SKM-1 treated with dmso at 0.1 percent for 144 hours (cell line): Measurements from ENCODE around the gene ADAR.
"Not testable (repeated sequence)": the region's sequence is repeated elsewhere in the genome, so short reads cannot be mapped to it uniquely, and the experiment has no call there.

Experiments
- DNase-seq: peaks from one replicate; lab custom pipeline; 2025; ENCODE audit not compliant: unreplicated experiment; lab: John Stamatoyannopoulos, UW

The ADAR gene

GRCh38 chr1:154607609-154608396, at the start of gene ADAR:
TSS of gene ADAR (minus strand) at chr1:154608186. CDS start at chr1:154608006, 180 bp downstream.
- DNase-seq: peak; percentile 99

GRCh38 chr1:154657556-154657955, 49.6 kb upstream of the ADAR start:
- peak; percentile 91 for DNase-seq

DNA sequence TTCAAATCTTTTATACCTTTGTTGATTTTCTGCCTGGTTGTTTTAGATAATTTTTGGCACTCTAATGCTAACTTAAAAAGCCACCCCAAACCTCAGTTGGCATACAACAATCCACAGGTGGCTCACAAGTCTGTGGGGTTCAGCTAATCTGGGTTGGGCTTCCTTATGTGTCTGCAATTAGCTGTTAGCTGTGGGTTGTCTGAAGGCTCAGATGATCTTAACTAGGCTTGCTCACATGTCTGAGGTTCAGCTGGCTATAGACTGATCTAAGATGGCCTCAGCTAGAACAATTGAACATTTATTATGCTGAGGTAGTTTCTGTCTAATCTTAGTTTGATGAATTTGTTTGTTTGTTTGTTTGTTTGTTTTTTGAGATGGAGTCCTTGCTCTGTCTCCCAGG, 44.9 kb upstream of the ADAR start:
- DNase-seq: no peak

GRCh38 chr1:154644724-154645123, 36.7 kb upstream of the ADAR start:
- DNase-seq: not testable (repeated sequence)

DNA sequence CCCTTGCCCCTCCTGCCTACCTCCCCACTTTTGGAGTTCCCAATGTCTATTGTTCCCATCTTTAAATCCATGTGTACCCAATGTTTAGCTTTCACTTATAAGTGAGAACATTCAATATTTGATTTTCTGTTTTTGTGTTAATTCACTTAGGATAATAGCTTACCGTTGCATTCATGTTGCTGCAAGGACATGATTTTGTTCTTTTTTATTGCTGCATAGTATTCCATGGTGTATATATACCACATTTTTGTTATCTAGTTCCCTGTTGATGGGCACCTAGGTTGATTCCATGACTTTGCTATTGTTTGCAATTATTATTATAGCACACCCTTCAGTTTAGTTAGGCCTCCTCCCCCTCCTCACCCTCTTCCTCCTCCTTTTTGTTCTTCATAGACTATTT, 33.5 kb upstream of the ADAR start:
- no peak for DNase-seq

DNA sequence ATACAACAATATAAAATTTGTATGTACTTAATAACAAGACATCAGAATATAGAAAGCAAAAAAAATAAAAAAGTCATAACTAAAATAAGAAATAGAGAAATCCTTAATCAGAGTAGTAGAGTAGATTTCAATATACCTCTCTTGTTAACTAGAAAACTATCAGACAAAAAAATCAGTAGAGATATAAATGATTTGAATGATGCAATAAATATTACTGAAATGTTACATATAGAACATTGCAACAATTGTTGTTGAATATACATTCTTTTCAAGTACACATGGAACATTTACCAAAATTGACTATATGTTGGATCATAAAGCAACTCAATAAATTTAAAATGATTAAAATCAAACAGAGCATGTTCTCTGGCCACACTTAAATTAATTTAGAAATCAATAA, 31.9 kb upstream of the ADAR start:
- no peak for DNase-seq

DNA sequence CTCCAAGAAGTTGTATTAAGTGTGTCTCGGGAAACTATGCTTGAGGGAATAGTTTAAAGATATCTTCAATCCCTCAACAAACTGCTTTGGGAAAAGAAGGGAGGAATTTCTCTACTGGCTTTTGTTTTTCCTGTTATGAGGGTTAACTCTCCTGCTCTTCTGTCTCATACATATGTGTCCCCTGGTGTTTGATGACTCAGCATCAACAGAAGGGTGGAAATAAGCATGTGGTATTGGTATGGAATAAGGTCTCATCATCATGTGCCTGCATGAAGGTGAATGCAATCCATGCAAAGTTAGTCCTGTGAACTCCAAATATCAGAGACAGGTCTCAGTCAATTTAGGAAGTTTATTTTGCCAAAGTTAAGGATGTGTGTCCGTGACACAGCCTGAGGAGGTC, 27.2 kb upstream of the ADAR start:
- no peak for DNase-seq

DNA sequence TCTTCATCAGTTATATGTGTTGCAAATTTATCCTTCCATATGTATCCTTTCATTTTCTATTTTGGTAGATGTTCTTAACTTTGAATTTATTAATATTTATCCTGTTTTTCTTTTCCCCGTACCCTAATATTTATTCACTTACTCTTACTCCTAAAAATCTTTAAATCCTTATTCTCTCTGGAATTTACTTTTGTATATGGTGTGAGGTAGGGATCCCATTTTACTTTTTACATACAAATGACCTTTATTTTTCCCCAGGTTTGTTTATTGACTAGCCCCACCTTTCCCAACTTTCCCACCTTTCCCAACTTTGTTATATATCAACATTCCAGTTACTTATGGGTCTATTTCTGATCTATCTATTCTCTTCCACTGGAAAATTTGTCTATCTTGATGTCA, 21.7 kb upstream of the ADAR start:
- DNase-seq: no peak

DNA sequence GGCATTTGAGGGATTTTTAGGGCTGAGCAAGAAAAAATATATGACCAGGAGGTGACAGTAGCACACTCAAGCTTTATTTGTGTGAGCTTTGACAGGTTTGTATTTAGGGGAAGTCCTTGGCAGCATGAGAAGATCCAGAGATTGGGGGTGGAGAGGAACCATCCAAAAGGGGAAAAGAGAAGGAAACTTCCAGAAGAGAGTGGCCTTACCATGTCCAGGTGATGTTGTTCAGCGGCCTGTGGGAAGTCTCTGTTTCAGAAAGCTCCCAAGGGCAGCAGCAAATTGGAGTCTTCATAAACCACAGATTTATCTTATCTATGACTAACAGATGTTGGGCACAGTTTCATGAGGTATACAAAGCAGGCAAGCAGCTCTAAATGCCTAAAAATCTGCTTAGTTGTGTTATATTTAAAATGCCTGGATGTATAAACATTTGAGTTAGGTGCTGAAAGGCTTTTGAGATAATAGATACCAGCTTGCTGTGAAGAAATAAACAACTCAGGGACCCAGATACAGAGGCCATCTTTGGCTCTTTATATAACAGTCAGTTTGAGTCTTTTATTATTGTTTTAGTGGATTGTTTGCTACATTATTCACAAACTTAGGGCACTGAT, 21.2 kb upstream of the ADAR start:
- no peak for DNase-seq

DNA sequence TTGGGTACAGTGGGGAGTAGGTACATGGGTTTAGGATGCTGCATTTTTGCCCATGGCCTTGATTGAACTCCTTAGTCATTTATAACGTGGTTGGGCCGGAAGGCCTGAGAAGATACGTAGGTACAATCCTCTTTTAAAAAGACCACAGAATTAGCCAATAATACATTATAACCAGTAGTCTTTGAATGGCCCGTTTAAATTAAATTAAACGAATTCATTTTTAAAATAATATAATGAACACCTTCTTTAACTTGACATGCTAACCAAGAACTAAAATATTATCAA, 20.1 kb upstream of the ADAR start:
- DNase-seq: peak; percentile 66

DNA sequence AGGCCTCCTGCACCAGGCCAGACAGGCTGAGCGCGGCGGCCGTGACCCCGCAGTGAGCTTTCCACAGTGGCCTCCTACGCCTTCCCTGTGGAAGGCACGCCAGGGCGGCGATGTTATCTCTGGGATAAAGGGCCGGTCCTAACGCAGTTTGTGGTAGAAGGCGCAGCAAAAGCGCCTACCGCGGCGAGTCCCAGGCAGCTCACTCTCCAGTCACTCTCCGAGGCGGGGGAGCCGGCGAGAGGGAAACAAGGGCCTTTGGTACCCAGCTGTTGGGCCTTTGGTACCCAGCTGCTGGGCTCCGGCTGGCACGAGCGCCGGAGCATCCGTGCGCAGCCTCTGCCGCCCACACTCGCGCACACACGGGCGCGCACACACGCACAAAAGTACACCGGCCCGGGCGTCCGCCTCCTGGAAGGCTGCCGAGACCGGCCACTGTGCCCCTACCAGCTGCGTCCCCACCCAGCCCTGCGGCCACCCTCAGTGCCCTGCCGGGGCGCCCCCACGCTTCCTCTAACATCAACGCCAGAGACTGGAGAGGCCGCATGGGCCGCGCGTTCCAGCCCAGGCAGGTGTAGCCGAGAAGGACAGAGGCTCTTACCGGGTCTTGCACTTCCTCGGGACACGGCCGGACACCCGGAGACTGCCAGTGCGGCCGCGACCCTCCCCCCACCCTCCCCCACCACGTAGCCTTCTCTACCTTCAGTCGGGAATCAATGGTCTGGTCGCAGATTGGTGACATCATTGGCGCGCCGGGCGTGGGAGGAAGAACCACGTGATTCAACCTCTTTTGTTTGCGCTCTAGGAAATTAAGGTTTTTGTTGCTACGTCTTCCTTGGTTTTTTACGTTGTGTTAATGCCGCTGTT, 19.5 kb upstream of the ADAR start:
- DNase-seq: peak; percentile 78

GRCh38 chr1:154626456-154627256, 18.7 kb upstream of the ADAR start:
- peak; percentile 71 for DNase-seq

GRCh38 chr1:154624746-154625643, 17.0 kb upstream of the ADAR start:
- no peak for DNase-seq

DNA sequence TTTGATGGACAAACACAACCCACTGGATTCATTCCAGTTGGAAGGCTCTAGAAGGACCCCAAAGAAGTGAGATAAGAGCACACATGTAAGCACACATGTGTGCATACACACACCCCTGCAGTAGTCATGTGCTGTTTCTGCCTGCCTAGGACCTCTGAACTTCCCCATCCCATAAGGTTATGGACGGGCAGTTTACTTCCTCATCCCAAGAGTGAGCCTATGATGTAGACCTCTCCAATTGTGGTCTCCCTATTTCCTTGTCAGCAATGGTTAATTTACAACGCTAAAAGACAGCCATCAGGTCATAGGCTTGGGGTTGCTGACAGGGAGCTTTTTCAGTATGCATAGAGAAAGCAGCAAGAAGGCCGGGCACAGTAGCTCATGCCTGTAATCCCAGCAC, 15.4 kb upstream of the ADAR start:
- DNase-seq: peak; percentile 88

- no peak for DNase-seq
These were observed 14.6 kb upstream of the ADAR start for GRCh38 chr1:154622503-154623039.

GRCh38 chr1:154621875-154622274, 13.9 kb upstream of the ADAR start:
- DNase-seq: no peak

DNA sequence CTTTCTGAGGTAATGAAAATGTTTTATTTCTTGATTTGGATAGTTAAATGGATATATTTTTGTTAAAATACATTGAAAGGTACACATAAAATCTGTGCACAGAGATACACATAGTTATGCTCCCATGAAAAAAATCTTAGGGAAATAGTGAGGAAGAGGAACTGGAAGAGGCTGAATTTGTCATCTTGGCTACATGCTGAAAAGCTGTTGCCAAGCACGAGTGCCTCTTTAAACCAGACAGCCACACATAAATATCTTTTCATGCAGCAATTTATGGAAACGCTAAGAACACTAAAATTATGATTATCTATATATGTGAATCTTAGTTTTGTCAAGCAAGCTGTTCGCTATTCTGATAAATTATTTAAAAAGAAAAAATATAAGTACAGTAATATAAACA, 12.8 kb upstream of the ADAR start:
- DNase-seq: no peak

- no peak for DNase-seq
These were observed 11.4 kb upstream of the ADAR start for GRCh38 chr1:154619181-154619948.

GRCh38 chr1:154616659-154617345, 8.8 kb upstream of the ADAR start:
- DNase-seq: no peak
